Spleen (tissue), 11 donors: ENCODE measurements around the gene TMEM89. TPM values are rescaled to one million over a fixed set of nuclear protein-coding genes. Genes with fewer than 3 reads are reported as not detected.

Source experiments
- DNase-seq: peaks from one replicate; pipeline ENCODE4 v3.0.0-alpha.2; 2020
- H3K27ac ChIP-seq, 8 donors: fragments of 200-600 bp; sonication (generic) in 7 of 8; 1 replicate in 4 of 8; 2 replicates in 4 of 8; pipeline versions ENCODE4 v1.5.0 to v1.8.0; 2016 to 2021; ENCODE audit warnings: inconsistent platforms in 4 of 8, mild to moderate bottlenecking in 4 of 8, moderate library complexity in 1 of 8
- H3K27me3 ChIP-seq, 7 donors: fragments of 200-600 bp; sonication (generic) in 6 of 7; replicated peaks in 1 of 7; 1 replicate in 4 of 7; 2 replicates in 3 of 7; pipeline versions ENCODE4 v1.5.0 to v1.8.0; 2016 to 2021; ENCODE audit warnings: inconsistent platforms in 3 of 7, mild to moderate bottlenecking in 1 of 7
- H3K36me3 ChIP-seq, 6 donors: fragments of 200-600 bp; sonication (generic) in 5 of 6; 1 replicate in 4 of 6; 2 replicates in 2 of 6; pipeline versions ENCODE4 v1.5.0 to v1.8.0; 2016 to 2021; ENCODE audit warnings: inconsistent platforms in 2 of 6
- H3K4me1 ChIP-seq, 6 donors: fragments of 200-600 bp; sonication (generic) in 5 of 6; 1 replicate in 3 of 6; 2 replicates in 3 of 6; pipeline versions ENCODE4 v1.5.0 to v1.8.0; 2016 to 2021; ENCODE audit warnings: inconsistent platforms in 3 of 6
- H3K4me3 ChIP-seq, 8 donors: fragments of 200-600 bp; sonication (generic) in 7 of 8; 1 replicate in 4 of 8; 2 replicates in 4 of 8; pipeline versions ENCODE4 v1.5.0 to v1.8.0; 2016 to 2021; ENCODE audit warnings: inconsistent platforms in 4 of 8, mild to moderate bottlenecking in 4 of 8, moderate library complexity in 2 of 8
- H3K9me3 ChIP-seq, 8 donors: fragments of 200-600 bp; sonication (generic) in 7 of 8; 1 replicate in 4 of 8; 2 replicates in 4 of 8; pipeline versions ENCODE4 v1.5.0 to v1.8.0; 2016 to 2021; ENCODE audit warnings: inconsistent platforms in 4 of 8
- CTCF ChIP-seq, 11 experiments: fragments of 200-600 bp in 7 of 11; fragments of 450-650 bp in 4 of 11; sonication (generic) in 4 of 11; IDR thresholded peaks in 8 of 11; conservative IDR thresholded peaks in 3 of 11; 1 replicate in 7 of 11; 2 replicates in 4 of 11; pipeline versions ENCODE4 v1.4.0 to v1.8.0; 2016 to 2021; ENCODE audit warnings: antibody characterized with exemption in 11 of 11, inconsistent platforms in 4 of 11, mild to moderate bottlenecking in 1 of 11
- POLR2A ChIP-seq, 3 donors: fragments of 450-650 bp; IDR thresholded peaks; one replicate each; pipeline ENCODE4 v1.5.1; 2017; ENCODE audit warnings: antibody characterized with exemption in 3 of 3, mild to moderate bottlenecking in 1 of 3
- POLR2AphosphoS5 ChIP-seq, 3 donors: sonication (generic); formaldehyde crosslinking; IDR thresholded peaks; one replicate each; pipeline ENCODE4 v1.5.1; 2017; ENCODE audit warnings: antibody characterized with exemption in 3 of 3
- WGBS, 5 donors: extraction: QIAGEN DNeasy Blood & Tissue Kit in 3 of 5; methylation state at CpG; one replicate each; pipeline versions ENCODE4 v1.1.5 to v1.1.7; 2013 to 2018; 5-methylcytosine and 5-hydroxymethylcytosine counted together
- intact Hi-C: fragments of 100-400 bp; cut with DNase I; formaldehyde crosslinking; loops from one replicate; pipeline ENCODE4 v1.15.0; 2023; ENCODE audit warnings: low total_unique reads
- polyA plus RNA-seq, 3 donors: library from polyadenylated mRNA; stranded (reverse); fragments of 200-250 nt; gene quantifications; one replicate each; pipeline ENCODE4 v1.2.1, GENCODE V29; 2013
- total RNA-seq, 7 donors: library from RNA; depleted of rRNA in 3 of 7; stranded (reverse); fragments of >200 nt in 3 of 7; fragmentation: NEBNext Ultra II Directional in 4 of 7; extraction: Animal tissue kit (Norgen Biotek cat#: 25700) in 4 of 7; gene quantifications; one replicate each; pipeline versions ENCODE4 v1.1.0 to v1.2.1, GENCODE V29; 2016 to 2021
- donor health status: healthy with polysubstance abuse.
- donor health status: DM: no; HTN: no; CAD: no; lungs with moderate emphysema.
- donor health status: DM: no; HTN: no; CAD: no.
- donor health status: Bipolar disorder and iron deficiency.
- donor health status: healthy.
- donor health status: DM: no; HTN: no; CAD: no.
- donor health status: DM: yes; HTN: yes; CAD: no.

The TMEM89 gene
- total and polyA plus RNA-seq, 10 donors: 0.42 to 0.46 TPM; not detected in 8

- intact Hi-C loops: no loop called here
- Histone ChIP-seq H3K4me1 (peaks cover 0 to 30% (median 12%) of the 10 kb centered on the region in 6 donors), H3K9me3 (no peaks in the 10 kb centered on the region), H3K4me3 (no peak overlapping the region), H3K36me3 (peaks cover 13 to 94% (median 87%) of the 10 kb centered on the region in 6 donors), H3K27me3 (peaks cover 0 to 2% (median 0%) of the 10 kb centered on the region in 7 donors), H3K27ac (no peak overlapping the region)
- 91 to 96% (median 96%) methylated on average over 15 to 19 of the region's 19 CpGs for WGBS, 5 donors
- no peak for DNase-seq
- no peak for TF ChIP-seq POLR2A (IDR thresholded peaks at IDR 0.05)
- TF ChIP-seq POLR2AphosphoS5 (IDR thresholded peaks at IDR 0.05): peak in 1 of 3 donors; percentile 36
Observed at GRCh38 chr3:48600711-48601621, 20.6 kb downstream of the TMEM89 start.

- TF ChIP-seq POLR2A (IDR thresholded peaks at IDR 0.05): no peak
- no peak for TF ChIP-seq CTCF (IDR thresholded peaks at IDR 0.05 in 8 of 11, conservative IDR thresholded peaks at IDR 0.05 in 3 of 11)
- TF ChIP-seq POLR2AphosphoS5 (IDR thresholded peaks at IDR 0.05): no peak
- H3K4me1 ChIP-seq: peaks cover 0 to 42% (median 20%) of the 10 kb centered on the region in 6 donors
Observed at GRCh38 chr3:48599509-48600285, 21.9 kb downstream of the TMEM89 start.

GRCh38 chr3:48599077-48599501 is 22.5 kb downstream of the TMEM89 start:
- TF ChIP-seq POLR2A (IDR thresholded peaks at IDR 0.05) (no peak), POLR2AphosphoS5 (IDR thresholded peaks at IDR 0.05) (no peak), CTCF (IDR thresholded peaks at IDR 0.05 in 8 of 11, conservative IDR thresholded peaks at IDR 0.05 in 3 of 11) (no peak)
- peaks cover 0 to 21% (median 11%) of the 10 kb centered on the region in 7 donors for H3K27me3 ChIP-seq
- intact Hi-C loops: no loop called here
- no peaks in the 10 kb centered on the region for H3K9me3 ChIP-seq
- no peak overlapping the region for H3K4me3 ChIP-seq
- peaks cover 0 to 43% (median 23%) of the 10 kb centered on the region in 6 donors for H3K4me1 ChIP-seq
- H3K36me3 ChIP-seq: peaks cover 13 to 76% (median 70%) of the 10 kb centered on the region in 6 donors
- no peak for DNase-seq
- 78 to 90% (median 82%) methylated on average over 9 to 11 of the region's 11 CpGs for WGBS, 5 donors
- peak overlapping the region in 6 of 8 donors; percentile 51 to 79 (median 74) for H3K27ac ChIP-seq

More at GRCh38 chr3:48599509-48600285, 21.9 kb downstream of the TMEM89 start:
- peaks cover 0 to 15% (median 6%) of the 10 kb centered on the region in 7 donors for H3K27me3 ChIP-seq
- H3K36me3 ChIP-seq: peaks cover 13 to 82% (median 77%) of the 10 kb centered on the region in 6 donors
- H3K27ac ChIP-seq: peak overlapping the region in 6 of 8 donors; percentile 51 to 79 (median 74)
- no peak overlapping the region for H3K4me3 ChIP-seq
- intact Hi-C loops: no loop called here
- no peak for DNase-seq
- no peaks in the 10 kb centered on the region for H3K9me3 ChIP-seq
- WGBS, 5 donors: 92 to 98% (median 95%) methylated on average over 9 to 12 of the region's 12 CpGs

GRCh38 chr3:48598323-48599076 is 23.1 kb downstream of the TMEM89 start:
- peaks cover 0 to 46% (median 25%) of the 10 kb centered on the region in 6 donors for H3K4me1 ChIP-seq
- H3K27me3 ChIP-seq: peaks cover 0 to 27% (median 16%) of the 10 kb centered on the region in 7 donors
- peak overlapping the region in 6 of 8 donors; percentile 51 to 79 (median 74) for H3K27ac ChIP-seq
- no peaks in the 10 kb centered on the region for H3K9me3 ChIP-seq
- DNase-seq: no peak
- 61 to 73% (median 71%) methylated on average over 5 of the region's 5 CpGs for WGBS, 5 donors
- H3K4me3 ChIP-seq: no peak overlapping the region
- peaks cover 13 to 70% (median 65%) of the 10 kb centered on the region in 6 donors for H3K36me3 ChIP-seq
- intact Hi-C loops: no loop called here
- TF ChIP-seq POLR2AphosphoS5 (IDR thresholded peaks at IDR 0.05) (peak; percentile 52 to 83 (median 78)), POLR2A (IDR thresholded peaks at IDR 0.05) (no peak)
